NCI-H187 treated with DMSO at 0.1 percent for 48 hours (cell line): Measurements from ENCODE around the gene PICALM.
"Not testable (repeated sequence)": the region's sequence is repeated elsewhere in the genome, so short reads cannot be mapped to it uniquely, and the experiment has no call there.

Experiments used
- DNase-seq: peaks from one replicate; lab custom pipeline; 2025; lab: John Stamatoyannopoulos, UW

PICALM gene

DNA sequence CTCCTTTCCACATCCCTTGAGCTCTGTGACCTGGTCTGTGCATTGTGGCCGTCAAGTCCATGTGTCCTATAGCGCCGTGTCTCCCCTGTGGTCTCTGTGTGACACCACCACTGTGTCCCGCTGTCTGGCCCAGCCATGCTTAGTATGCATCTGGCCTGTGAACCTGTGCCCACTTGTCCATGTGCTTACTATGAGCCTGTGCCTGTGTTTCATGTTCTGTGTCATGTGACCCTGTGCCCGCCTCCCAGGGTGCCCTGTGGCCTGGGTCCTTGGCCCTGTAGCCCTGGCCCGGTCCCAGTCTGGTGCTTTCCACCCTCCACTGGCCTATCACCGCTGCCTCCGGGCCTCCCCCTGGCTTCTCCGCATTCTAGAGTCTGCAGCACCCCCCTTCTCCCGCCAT lies 133.1 kb downstream of the PICALM start:
- DNase-seq = no peak

DNA sequence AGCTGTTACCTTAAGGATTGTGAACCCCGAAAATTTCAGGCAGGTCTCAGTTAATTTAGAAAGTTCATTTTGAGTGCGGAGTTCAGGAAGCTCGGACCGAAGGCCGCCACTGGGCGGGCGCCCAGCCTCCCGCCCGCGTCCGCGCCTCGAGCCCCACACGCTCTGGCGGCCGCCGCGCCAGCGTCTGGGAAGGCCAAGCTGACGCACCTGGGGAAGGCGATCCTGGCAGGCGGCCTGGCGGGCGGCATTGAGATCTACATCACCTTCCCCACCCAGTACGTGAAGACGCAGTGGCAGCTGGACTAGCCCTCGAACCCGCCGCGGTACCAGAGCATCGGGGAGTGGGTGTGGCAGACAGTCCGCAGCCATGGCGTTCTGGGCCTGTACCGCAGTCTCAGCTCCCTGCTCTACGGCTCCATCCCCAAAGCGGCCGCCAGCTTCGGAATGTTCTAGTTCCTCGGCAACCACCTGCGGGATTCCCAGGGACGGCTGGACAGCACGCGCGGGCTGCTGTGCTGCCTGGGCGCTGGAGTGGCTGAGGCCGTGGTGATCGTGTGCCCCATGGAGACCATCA lies 134.2 kb downstream of the PICALM start:
- DNase-seq = no peak

DNA sequence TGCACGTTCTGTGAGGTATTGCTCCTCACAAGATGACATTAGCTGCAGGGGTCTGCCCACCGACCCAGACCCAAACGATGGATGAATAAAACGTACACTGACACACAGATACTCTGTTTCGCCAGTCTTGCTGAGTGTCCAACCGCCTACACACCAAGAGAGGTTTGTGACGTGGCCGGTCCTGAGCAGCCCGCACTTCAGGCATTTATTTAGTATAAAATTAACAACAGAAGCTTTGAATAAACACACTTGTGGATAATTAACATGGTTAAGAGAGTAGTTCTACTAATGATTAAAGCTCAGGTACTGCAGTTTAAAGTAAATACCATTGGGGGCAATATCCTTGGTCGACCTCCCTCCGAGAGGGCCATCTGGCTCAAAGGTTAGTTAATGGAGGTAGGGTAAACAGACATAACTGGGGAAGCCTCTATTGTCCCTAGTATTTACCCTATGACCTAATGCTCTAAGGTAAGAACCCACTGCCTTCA lies 138.0 kb downstream of the PICALM start:
- DNase-seq = no peak

DNA sequence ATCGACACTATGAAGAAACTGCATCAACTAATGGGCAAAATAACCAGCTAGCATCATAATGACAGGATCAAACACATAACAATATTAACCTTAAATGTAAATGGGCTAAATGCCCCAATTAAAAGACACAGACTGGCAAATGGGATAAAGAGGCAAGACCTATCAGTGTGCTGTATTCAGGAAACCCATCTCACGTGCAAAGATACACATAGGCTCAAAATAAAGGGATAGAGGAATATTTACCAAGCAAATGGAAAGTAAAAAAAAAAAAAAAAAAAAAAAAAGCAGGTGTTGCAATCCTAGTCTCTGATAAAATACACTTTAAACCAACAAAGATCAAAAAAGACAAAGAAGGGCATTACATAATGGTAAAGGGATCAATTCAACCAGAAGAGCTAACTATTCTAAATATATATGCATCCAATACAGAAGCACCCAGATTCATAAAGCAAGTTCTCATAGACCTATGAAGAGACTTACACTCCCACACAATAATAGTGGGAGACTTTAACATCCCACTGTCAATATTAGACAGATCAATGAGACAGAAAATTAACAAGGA lies 142.2 kb downstream of the PICALM start:
- not testable (repeated sequence) for DNase-seq

DNA sequence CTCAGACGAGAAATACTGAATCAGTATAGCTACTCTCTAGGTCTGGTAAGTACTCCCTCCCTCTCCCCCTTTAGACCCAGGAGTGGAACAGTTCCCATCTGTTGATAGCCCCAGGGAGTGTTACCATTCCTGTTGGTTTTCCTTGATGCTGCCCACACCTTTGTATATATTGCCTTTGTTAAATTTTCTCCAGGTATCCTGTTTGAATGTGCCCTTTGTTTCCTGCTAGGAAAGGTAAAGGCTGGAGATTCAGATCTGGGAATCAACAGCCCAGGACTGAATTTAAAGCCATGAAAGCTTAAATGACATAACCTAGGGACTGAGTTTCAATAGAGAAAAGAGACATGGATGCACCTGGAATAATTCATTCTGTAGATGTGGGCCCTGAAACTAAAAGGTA lies 145.4 kb downstream of the PICALM start:
- no peak for DNase-seq

DNA sequence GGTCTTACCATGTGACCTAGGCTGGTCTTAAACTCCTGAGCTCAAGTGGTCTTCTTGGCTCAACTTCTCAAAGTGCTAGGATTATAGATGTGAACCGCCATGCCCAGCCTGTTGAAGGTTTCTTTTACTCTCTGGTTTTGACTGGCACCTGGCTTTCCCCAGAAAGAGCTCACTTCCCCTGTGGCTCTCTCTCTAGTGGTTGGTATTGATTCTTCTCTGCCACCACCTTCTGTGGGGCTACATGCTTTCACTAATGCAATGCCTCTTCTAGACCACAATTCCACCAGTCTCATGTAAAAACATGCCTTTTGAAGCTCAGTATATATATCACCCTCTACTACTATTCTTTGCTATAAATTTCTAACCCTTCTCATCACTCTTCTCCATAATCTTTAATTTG lies 146.5 kb downstream of the PICALM start:
- no peak for DNase-seq

DNA sequence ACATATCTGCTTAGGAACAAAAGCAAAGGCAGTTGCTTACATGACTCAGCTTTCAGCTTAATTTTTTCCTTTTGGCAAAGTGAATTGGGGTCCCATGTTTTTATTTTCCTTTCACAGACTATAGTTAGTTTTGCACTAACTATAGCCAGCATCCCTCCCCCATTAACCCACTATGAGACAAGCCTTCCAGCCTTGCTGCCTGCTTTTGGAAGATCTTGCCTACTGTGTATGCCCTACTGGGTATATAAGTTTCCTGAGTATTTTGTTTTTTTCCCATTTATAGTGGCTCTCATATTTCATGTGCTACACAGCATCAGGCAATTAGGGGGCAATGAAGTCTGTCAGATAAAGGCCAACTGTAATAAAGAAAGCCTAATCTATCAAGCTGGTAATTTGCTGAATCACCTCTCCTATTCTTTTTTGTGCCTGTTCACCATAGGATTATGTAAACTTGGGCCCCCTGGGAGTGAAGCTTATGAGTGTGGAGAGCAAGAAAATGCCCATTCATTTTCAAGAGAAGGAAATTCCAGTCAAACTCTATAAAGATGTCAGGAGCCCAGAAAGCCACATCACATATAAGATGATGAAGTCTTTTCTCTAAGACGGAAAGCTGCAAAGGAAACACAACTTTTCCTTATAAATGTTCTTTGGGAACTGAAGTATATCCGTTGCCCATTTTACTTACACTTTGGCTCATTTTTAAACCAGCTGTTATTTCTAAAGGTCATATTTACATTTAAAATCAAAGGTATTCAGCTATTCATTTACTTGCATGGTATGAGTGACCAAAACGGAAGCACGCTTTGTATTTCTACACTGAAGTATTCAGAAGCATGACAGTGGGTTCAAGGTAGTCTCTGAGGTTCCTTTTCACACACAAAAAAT lies 149.7 kb downstream of the PICALM start:
- no peak for DNase-seq

DNA sequence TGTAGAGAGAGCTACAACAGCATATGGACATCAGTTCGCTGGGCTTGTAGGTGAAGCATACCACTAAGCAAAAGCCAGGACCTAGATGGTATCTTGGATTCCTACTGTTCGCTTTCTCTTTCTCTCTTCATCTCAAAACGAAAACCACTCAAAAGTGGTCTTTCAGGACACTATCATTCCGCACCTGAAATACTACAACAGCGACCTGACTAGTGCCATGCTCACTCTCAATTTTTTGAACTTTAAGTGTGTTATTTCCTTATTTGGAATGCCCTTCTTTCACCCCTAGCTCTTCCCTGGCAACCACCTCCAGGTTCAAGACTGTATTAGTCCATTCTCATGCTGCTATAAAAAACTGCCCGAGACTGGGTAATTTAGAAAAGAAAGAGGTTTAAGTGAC lies 154.5 kb downstream of the PICALM start:
- DNase-seq = no peak

DNA sequence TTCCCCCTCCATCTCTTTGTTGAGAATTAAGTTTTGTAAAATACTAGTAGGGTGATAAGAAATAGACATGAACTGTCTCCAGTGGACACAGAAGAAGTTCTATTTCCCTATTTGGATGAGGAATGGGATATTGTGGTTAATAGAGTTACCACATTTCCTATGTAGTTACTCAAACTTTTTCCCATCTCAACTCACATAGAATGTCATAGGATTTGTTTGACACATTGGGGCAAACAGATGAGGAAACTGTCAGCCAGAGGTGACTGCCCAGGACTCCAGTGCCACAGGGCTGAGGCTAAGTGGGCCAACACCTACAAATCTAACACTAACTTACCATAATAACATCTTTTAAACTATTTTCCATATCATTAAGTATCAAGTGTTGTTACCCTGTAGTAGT lies 155.4 kb downstream of the PICALM start:
- no peak for DNase-seq

DNA sequence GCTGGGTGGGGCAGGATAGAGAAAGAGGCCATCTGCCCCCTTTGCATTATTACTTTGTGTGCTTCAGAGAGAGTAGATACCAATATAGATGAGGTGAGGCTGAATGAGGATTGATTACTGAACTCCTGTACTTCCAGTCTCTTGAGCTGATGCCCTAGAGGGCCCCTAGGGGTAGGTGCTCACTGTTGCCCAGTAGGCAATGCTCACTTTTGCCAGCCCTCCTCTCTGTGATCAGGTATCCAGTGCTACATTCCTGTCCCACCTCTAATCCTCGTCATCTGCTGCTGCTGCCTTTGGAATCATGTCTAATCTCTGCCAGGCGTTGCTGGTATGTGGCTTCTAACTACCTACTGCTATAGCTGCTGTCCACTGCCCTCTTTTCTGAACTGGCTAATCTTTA lies 156.5 kb downstream of the PICALM start:
- no peak for DNase-seq
